Stimulated activated CD8-positive, alpha-beta memory T cell treated with anti-CD3 and anti-CD28 coated beads, Interleukin-7, amount 100 ng/mL, for 1 hour (primary cell): ENCODE results near the gene PPA1.
"Not testable (repeated sequence)": the region's sequence is repeated elsewhere in the genome, so short reads cannot be mapped to it uniquely, and the experiment has no call there.

Experiments used
- DNase-seq, 2 donors: peaks; one replicate each; pipeline ENCODE4 v3.0.0-alpha.2; 2020; ENCODE audit warnings: low read depth in 2 of 2

PPA1 gene

DNA sequence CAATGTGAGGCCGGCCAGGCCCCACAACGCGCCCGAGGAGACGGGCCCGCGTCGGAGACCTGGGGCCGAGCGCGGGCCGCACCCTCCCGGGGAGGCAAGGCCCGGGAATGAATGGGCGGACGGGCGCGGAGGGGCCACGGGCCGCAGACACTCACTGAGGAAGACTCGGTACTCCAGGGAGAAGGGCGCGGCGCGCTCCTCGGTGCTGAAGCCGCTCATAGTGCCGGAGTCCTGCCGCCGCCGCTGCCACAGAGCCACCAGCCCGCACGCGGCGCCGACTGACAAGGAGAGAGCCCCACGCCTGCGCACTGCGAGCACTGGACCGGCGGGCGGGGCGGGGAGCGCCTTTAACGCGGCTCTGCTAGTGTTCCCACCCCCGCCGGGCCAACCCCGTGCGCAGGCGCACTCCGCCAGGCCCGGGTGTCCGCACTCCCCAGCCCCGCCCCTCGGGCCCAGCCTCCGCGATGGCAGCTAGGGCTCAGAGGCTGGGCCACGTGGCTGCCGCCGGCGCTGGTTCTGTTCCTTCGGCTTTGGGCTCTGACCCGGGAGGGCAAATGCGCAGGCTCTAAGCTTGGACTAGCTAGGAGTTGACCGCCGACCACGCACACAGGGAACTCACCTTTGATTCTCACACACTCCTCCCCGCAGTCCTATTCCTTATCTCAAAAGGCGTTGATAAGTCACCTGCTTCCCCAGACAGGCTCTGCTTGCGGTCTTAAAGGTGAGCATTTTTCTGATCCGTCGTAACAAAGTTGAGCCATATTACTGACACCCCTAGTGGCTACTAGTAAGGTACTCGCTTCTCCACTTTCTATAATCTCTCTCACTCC, at the start of gene PPA1:
Gene PPA1, minus strand, starts transcription at position 321 of the 830 bp plus-strand sequence. Its CDS starts 102 bp downstream, at position 219.
- peak; percentile 96 to 98 for DNase-seq

DNA sequence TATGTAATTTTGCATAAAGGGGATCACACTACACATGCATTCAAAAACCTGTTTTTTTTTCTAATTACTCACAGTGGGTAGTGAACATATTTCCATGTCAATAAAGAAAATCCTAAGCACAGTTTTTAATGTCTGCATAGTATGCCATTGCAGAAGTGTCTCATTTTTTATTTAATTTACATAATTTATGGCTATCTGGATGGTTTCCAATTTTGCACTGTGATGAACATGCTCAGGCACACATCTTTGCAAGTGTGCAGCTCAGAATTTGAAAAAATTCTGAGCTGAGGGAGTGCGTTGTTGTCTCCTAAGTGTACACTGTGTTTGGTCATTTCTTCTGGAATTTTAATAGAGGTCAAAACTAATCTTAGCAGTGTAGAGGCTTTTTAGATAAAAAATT, 48.4 kb upstream of the PPA1 start:
- no peak for DNase-seq

DNA sequence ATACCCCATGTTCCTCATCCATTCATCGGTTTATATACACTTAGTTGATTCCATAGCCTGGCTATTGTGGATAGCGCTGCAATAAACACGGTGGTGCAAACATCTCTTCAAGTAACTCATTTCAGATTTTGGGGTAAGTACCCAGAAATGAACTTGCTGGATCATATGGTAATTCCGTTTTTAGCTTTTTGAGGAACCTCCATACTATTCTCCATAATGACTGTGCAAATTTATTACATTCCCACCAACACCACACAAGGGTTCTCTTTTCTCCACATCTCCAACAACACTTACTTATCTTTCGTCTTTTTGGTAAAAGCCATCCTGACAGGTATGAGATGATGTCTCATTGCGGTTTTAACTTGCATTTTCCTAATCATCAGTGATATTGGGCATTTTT, 46.9 kb upstream of the PPA1 start:
- no peak for DNase-seq

DNA sequence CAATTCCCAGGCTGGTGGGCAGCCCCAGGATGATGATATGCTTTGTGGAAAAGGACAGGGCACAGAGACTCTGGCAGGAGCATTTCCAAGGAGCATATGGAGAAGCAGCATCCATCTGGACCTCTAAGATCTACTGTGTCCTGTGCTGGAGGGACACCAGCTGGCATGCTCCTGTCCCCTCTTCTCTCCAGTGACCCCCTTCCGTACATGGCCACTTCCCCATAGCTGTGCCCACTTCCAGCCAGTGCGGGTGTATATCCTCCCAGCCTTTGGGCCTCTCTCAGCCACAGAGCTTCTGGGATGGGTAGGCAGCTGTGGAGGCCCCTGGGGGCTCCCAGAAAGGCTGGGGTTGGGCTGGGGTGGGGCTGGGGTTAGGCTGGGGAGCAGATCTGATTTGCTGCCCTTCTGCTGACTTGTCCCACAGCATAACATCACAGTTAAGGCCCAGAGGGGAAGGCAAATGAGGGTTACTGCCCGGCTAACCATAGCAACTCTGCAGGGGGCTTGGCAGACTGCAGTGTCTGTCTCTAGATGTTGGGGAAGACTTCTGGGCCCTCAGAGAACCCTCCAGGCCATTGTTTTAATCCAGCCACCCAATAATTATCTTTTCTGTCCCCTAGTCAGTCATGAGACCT, 44.3 kb upstream of the PPA1 start:
- DNase-seq, result no peak

DNA sequence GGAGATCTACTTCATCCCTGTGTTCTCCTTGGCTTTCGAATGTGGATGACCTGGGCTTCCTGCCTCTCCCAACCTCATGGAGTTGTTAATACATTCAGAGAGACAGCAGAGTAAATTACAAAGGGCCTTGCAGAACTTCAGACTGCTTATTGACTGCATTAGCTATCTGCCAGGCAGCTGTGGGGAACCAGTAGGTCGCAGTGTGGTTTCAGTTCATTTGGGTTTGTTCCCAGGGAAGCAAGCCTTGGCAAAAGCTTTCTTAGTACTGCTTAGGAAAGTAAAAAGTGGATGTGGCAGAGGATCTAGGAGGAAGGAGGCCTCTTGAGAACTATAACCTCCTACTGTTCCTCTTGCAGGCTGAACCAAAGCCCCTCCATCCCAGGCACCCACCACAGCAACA, 41.4 kb upstream of the PPA1 start:
- DNase-seq, result no peak

DNA sequence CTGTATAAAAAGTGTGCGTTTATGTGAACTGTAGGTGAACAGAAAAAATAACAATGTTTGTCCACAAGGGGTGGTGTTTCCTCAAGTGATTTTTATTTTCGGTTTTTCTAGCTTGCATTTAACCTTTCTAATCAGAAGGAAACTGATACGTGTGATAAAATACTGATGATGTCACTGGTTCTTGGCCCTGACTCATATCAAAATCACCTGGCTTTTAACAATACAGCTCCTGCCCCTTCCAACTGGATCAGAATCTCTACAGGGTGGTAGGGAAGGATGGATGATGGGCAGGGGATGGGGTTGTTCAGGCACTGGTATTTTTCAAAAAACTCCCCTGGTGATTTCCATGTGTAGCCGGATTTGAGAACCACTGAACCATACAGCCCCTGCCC, 39.7 kb upstream of the PPA1 start:
- DNase-seq, result no peak

DNA sequence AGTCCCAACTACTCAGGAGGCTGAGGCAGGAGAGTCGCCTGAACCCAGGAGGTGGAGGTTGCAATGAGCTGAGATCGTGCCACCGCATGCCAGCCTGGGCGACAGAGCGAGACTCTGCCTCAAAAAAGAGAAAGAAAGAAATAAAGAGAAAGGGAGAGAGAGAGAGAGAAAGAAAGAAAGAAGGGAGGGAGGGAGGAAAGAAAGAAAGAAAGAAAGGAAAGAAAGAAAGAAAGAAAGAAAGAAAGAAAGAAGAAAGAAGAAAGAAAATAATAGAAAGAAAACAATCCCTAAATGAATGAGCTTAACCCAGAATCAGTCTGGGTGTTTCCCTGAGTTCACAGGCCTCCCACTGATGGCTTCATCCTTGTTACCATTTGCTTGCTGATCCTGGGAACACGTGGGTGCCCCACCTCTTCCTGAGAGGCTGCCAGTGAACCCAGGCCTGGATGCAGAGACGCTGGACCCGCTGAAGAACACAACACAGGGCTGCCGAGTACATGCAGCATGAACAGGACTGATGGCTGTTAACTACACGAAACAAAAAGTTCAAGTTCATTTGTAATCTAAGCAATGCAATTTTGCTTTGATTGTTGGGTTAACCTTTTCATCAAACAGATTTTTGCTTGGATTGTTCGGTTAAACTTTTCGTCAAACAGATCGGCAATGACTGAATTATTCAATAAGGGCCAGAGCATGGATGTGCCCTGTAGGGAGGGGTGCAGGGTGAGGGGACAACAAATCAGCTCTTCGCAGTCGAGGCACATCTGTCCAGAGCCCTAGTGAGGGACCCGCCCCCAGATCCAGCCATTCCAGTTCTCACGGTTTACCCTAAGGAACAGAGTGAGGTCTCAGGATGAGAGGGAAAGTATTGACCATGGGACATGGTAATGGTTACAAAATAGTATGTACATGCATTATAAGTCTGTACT, 39.0 kb upstream of the PPA1 start:
- DNase-seq, result no peak

DNA sequence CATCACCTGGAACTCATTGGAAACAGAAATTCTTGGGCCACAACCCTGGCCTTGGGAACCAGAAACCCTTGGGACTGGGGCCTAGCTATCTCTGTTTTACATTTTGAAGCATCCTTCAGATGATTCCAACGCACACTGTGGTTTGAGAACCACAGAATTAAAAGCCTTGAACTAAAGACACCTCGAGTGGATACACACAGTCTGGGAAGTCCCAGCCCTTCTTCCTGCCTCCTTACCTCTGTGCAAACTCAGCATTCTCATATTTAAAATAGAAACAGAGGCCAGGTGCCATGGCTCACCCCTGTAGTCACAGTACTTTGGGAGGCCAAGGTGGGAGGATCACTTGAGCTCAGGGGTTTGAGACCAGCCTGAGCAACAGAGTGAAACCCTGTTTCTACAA, 37.7 kb upstream of the PPA1 start:
- no peak for DNase-seq

DNA sequence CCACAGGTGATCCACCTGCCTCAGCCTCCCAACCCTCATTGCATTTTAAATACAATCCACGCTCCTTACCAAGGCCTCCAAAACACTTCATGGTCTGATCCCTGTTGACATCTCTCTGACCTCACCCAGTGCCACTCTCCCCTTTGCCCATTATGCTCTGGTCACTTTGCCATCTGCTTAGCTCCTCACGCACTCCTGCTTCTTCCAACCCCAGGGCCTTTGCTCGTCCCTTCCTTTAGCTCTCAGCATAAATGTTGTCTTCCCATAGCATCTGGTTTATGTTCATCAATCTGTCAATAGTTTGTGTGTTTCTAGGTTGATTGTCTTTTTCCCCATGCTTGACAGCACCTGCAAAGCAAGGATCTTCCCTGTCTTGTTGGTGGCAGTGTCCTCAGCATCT, 36.5 kb upstream of the PPA1 start:
- no peak for DNase-seq

DNA sequence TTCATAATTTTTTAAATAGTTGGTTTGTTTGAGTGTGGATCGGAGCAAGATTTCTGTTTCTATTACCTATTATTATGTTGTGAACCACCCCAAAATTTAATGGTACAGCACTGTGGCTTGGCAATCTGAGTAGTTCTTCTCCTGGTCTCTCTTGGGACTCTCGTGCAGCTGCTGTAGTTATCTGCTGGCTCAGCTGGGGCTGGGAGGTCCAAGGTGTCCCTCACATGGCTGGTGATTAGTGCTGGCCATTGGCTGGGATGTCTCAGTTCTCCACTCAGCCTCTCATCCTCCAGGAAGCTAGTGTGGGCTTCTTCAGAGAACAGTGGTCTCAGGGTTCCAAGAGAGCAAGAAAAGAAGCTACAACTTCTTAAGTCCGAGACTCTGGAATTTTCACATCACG, 35.1 kb upstream of the PPA1 start:
- no peak for DNase-seq

DNA sequence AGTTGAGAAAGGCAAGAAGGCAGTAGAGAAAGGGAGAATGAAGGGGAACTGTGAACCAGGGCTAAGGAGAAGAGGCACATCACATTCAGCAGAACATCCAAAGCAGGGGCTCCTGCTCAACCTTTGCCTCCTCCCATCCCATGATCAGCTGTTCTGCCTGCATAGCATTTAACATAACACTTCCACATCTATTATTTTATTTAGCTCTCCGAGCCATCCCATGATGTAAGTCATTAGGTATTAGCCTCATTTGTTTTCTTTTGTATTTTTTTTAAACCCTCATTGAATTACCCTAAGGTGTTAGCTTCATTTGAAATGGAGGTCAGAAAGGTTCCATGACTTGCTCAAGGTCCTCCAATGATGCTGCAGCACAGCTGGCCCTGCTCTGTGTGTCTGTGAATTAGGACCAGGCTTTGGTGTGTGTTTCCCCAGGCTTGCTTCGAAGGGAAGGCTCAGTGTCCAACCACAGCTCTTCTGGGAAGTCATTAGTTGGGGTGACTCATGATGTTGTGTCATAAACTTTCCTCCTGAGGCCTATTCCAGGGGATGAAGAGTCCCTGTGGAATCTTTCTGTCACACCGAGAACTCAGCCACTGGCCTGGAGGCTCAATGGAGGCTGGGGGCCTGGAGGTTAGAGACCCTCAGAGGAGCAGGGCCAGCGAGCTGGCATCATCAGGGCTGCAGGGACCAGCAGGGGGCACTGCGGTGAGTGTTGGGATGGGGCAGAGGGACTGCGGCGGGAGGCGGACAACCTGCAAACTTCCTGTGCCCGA, 34.1 kb upstream of the PPA1 start:
- no peak for DNase-seq

DNA sequence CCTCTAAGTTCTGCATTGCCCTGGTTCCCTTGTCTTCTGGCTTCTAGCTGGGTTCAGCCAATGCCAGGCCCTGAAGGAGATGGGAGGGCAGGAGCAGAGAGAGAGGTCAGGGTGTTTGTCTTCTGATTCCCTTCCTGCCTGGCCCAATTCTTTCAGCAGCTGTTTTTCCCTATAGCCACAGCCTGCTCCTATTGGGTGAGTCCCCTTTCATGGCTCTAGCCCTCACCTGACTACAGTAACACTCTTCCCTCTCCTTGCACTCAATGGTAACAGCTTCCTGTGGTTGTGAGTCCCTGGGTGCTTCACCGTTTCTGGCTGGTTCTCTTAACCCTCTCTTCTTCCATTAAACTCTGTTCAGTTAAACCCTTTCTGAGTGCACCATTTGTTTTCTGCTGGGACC, 33.5 kb upstream of the PPA1 start:
- DNase-seq, result no peak

DNA sequence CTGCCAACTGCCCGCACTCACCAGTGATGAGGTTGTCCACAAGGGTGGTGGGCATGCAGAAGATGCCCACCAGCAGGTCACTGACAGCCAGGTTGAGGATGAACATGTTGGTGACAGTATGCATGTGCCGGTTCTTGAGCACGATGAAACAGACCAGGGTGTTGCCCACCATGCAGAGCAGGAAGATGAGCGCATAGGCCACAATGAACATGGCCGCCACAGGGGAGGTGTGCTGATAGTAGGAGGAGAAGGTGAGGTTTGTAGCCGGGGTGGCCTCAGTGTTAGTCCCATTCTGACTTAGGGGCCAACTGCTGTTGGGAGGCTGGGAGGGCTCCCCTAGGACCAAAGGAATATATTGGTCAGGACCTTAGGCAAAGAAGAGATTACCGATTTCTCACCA, 32.8 kb upstream of the PPA1 start:
- no peak for DNase-seq

DNA sequence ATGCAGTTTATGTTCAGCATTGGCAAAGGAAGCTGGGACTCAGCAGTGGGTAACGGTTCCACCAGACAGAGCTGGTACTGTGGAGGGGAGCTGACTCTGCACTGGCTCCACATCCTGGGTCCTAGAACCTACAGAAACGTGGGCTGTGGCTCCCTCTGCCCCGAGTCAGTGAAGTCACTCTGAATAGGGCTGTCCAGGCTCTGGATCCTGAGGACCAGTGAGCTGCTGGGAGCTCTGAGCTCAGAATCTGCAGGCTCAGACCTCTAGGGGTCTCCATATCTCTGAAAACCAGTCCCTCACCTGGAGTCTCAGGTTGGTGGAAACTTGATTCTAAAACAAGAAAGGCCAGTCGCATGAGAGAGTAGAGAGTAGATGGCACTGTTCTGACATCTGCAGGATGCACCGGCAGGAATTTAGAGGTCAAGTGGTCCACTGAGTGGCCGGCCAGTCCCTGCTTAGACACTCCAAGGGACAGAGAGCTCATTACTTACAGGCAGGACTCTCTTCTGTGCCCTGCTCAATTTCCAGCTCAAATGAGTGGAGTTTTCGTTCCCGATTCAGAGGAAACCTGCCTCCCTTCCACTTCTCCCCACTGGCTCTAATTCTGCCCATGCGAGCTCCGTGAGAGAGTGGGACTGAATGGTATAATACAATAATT, 31.9 kb upstream of the PPA1 start:
- DNase-seq, result no peak

DNA sequence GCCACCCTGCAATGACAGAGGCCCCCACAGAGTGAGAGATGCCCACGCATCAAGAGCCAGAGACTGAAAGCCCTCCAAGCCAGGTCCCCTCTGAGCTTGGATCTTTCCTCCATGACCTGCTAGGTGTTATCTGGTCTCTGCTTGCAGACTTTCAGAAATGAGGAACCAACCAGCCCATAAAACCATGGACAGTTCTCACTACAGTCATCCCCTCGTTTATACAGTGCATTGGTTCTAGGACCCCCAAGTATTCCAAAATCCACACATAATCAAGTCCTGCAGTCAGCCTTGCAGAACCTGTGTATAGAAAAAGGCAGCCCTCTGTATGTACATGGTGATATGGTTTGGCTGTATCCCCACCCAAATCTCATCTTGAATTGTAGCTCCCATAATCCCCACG, 27.5 kb upstream of the PPA1 start:
- no peak for DNase-seq

DNA sequence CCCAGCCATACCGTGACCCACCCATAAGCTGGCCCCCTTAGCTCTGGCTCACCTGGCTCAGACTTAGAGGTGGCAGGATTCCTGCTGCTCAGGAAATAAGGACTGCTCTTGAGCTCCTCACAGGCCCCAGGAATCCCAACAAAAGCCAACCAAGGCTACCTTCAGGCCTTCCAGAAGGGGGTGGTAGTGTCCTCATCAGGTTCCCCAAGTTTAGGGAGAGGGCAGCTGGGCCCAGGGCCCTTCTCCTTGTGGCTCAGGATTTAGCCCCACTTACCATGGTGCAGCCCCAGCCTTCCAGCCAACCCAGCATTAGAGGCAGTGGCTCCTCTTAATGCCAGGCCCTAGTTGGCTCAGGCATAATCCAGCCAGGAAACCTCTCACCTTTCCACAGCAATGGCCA, 27.0 kb upstream of the PPA1 start:
- no peak for DNase-seq

DNA sequence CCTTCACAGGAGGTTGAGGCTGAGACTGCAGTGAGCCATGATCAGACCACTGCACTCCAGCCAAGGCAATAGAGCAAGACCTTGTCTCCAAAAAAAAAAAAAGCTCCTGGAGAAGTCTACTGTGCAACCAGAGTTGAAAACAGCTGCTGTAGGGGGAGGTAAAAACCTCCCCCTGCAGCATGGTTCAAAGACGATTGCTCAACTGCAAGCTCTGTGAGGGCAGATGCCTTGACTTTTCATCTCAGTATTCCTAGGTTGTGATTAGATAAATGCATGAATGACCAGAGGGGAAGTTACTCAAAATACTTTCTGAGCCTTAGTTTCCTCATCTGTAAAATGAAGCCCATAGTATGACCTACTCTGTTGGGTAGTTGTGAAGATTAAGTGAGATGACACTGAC, 25.0 kb upstream of the PPA1 start:
- no peak for DNase-seq

DNA sequence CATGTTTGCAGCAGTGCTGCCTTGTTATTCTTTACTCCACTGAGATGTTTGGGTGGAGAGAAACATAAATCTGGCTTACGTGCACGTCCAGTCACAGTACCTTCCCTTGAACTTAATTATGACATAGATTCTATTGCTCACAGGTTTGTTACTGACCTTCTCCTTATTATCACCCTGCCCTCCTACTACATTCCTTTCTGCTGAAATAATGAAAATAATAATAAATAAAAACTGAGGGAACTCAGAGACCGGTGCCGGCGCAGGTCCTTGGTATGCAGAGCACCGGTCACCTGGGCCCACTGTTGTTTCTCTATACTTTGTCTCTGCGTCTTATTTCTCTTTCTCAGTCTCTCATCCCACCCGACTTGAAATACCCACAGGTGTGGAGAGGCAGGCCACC, 24.6 kb upstream of the PPA1 start:
- DNase-seq, result not testable (repeated sequence)

DNA sequence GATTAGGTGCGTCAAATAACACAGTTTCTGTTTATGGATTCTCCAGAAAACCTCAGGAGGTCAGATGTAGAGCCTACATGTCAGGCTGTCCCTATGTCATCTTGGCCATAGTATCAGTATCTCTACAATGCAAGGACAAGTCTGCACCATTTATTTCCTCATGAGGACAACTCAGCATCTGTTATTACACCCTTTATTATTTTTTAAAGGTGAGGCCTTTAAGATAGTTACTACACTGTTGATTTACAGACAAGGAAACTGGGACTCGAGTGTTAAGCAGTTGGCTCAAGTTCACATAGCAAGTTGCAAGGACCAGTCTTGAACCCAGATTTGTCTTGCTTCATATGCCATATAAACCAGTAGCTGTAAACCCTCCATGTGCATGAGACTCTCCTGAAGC, 23.2 kb upstream of the PPA1 start:
- DNase-seq, result no peak

DNA sequence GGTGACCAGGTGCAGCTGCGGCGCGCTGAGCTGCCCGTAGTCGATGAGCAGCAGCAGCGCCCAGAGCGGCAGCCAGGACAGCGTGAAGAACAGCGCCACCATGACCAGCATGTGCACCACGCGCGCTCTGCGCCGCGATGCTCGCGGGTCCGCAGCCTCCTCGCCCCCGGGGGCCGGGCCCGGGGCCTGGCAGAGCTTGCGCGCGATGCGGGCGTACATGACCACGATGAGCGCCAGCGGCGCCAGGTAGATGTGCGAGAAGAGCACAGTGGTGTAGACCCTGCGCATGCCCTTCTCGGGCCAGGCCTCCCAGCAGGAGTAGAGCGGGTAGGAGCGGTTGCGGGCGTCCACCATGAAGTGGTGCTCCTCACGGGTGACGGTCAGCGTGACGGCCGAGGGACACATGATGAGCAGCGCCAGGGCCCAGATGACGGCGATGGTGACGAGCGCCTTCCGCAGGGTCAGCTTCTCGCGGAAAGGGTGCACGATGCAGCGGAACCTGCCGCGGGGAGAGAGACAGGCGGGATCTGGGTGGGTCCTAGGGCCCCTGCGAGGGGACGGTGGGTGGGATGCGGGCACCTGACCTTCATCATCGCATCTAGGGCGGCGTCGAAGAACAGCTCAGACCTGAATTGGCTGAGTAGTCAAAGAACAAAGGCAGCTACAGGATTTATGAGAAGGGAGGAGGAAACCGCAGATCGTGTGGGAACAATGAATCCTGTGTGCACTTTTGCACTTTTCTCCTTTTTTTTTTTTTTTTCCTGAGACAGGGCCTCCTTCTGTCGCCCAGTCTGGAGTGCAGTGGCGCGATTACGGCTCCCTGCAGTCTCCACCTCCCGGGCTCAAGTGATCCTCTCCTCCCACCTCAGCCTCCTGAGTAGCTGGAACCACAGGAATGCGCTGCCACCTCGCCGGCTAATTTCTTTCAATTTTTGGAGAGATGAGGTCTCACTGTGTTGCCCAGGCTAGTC, 22.4 kb upstream of the PPA1 start:
- no peak for DNase-seq
